Left cardiac atrium (tissue), 4 donors: ENCODE data around the gene IER3IP1. TPM values are rescaled to one million over a fixed set of nuclear protein-coding genes. Genes with fewer than 3 reads are reported as not detected.
"Not testable (repeated sequence)": the region's sequence is repeated elsewhere in the genome, so short reads cannot be mapped to it uniquely, and the experiment has no call there.

ENCODE experiments used
- ATAC-seq, 2 donors: fragments of 200-7000 bp; cut with Tn5 transposase; one replicate each; pipeline ENCODE4 v1.9.1; 2020; ENCODE audit warnings: mild to moderate bottlenecking in 2 of 2, moderate library complexity in 2 of 2
- DNase-seq: peaks from one replicate; pipeline ENCODE4 v3.0.0-alpha.2; 2020
- intact Hi-C, 2 donors: fragments of 100-400 bp; cut with DNase I; formaldehyde crosslinking; loops; one replicate each; pipeline versions ENCODE4 v1.14.1 to v1.15.1; 2022 to 2023
- long read RNA-seq: library from polyadenylated mRNA; unstranded; transcript quantifications from one replicate; pipeline ENCODE4 v2.0.0, GENCODE V29; 2021
- total RNA-seq, 2 donors: library from RNA; stranded (reverse); fragmentation: NEBNext Ultra II Directional; extraction: Animal tissue kit (Norgen Biotek cat#: 25700); gene quantifications; one replicate each; pipeline ENCODE4 v1.2.1, GENCODE V29; 2021
- donor health status: DM: no; HTN: yes; CAD: no.
- donor health status: DM: no; HTN: yes; CAD: no; lungs with severe emphysema.
- donor health status: DM: yes; HTN: yes; CAD: no.
- donor health status: Dilated cardiomyopathy.

IER3IP1 gene
- 10 to 100 TPM in 1 of 2 donors, 1 to 10 TPM in 1; 9.9 to 13.7 TPM for total RNA-seq
- long read RNA-seq, transcript IER3IP1-201 (3 exons, 3,689 nt) = major isoform, 84 of 84 reads
- long read RNA-seq, partial matches to known transcripts = 0 of 84 reads
- long read RNA-seq, other reads (novel, unspliced or antisense) = 0 of 84 reads

- ATAC-seq (peak; percentile 97 to 99), DNase-seq (peak; percentile 94)
- intact Hi-C loops = no loop called here
Observed at GRCh38 chr18:47175898-47176575, at the start of gene IER3IP1. Gene IER3IP1 (minus strand): TSS chr18:47176364. CDS start chr18:47176277, 87 bp downstream.

- DNase-seq = no peak
Observed at GRCh38 chr18:47215554-47216138, 39.5 kb upstream of the IER3IP1 start.

GRCh38 chr18:47209171-47209570, 33.0 kb upstream of the IER3IP1 start:
- ATAC-seq = no peak
- intact Hi-C loops = loop anchor here in 1 of 2 donors (5.0 kb wide), 1 partner anchor 107 kb away; no protein-coding TSS in a partner anchor

More at GRCh38 chr18:47215554-47216138, 39.5 kb upstream of the IER3IP1 start:
- ATAC-seq = peak; percentile 54 to 67
- intact Hi-C loops = loop anchor here (1.0 to 5.0 kb wide), 2 partner anchors 532 to 534 kb away; no protein-coding TSS in a partner anchor

GRCh38 chr18:47206945-47207637, 30.9 kb upstream of the IER3IP1 start:
- ATAC-seq (no peak), DNase-seq (no peak)
- intact Hi-C loops = loop anchor here in 1 of 2 donors (5.0 kb wide), 1 partner anchor 105 kb away; no protein-coding TSS in a partner anchor

More at GRCh38 chr18:47209171-47209570, 33.0 kb upstream of the IER3IP1 start:
- DNase-seq = no peak

GRCh38 chr18:47204908-47205522, 28.9 kb upstream of the IER3IP1 start:
- ATAC-seq = peak; percentile 47 to 67
- intact Hi-C loops = loop anchor here (2.0 to 5.0 kb wide), 2 partner anchors 103 to 104 kb away; no protein-coding TSS in a partner anchor

GRCh38 chr18:47203626-47204464, 27.7 kb upstream of the IER3IP1 start:
- peak in 1 of 2 donors; percentile 53 for ATAC-seq
- intact Hi-C loops = loop anchor here in 1 of 2 donors (2.0 kb wide), 1 partner anchor 103 kb away; no protein-coding TSS in a partner anchor
- DNase-seq = no peak

More at GRCh38 chr18:47204908-47205522, 28.9 kb upstream of the IER3IP1 start:
- DNase-seq = no peak

GRCh38 chr18:47195961-47196360, 19.8 kb upstream of the IER3IP1 start:
- intact Hi-C loops, DNase-seq, ATAC-seq: not testable (repeated sequence)

GRCh38 chr18:47191961-47192360, 15.8 kb upstream of the IER3IP1 start:
- no peak for DNase-seq
- no peak for ATAC-seq
- intact Hi-C loops = no loop called here

- DNase-seq (no peak), ATAC-seq (no peak)
- intact Hi-C loops = no loop called here
Observed at GRCh38 chr18:47187721-47188120, 11.6 kb upstream of the IER3IP1 start.

- intact Hi-C loops = no loop called here
- DNase-seq (no peak), ATAC-seq (no peak)
Observed at GRCh38 chr18:47184419-47185050, 8.4 kb upstream of the IER3IP1 start.

GRCh38 chr18:47182156-47182555, 6.0 kb upstream of the IER3IP1 start:
- intact Hi-C loops, DNase-seq, ATAC-seq: not testable (repeated sequence)

- intact Hi-C loops = no loop called here
- DNase-seq (no peak), ATAC-seq (no peak)
Observed at GRCh38 chr18:47180765-47181164, 4.6 kb upstream of the IER3IP1 start.

GRCh38 chr18:47179520-47179919, 3.4 kb upstream of the IER3IP1 start:
- ATAC-seq (no peak), DNase-seq (no peak)
- intact Hi-C loops = no loop called here

GRCh38 chr18:47175283-47175897, 774 bp downstream of the IER3IP1 start:
- DNase-seq (peak; percentile 36), ATAC-seq (peak; percentile 28 to 40)
- intact Hi-C loops = no loop called here

- DNase-seq (no peak), ATAC-seq (no peak)
- intact Hi-C loops = no loop called here
Observed at GRCh38 chr18:47174545-47175116, 1.5 kb downstream of the IER3IP1 start.

- no peak for ATAC-seq
- DNase-seq = no peak
- intact Hi-C loops = no loop called here
Observed at GRCh38 chr18:47172476-47172875, 3.7 kb downstream of the IER3IP1 start.

- DNase-seq (no peak), ATAC-seq (no peak)
- intact Hi-C loops = no loop called here
Observed at GRCh38 chr18:47168913-47169312, 7.3 kb downstream of the IER3IP1 start.
